ENCODE measurements around the gene CNTROB. TPM values are rescaled to one million over a fixed set of nuclear protein-coding genes. Genes with fewer than 3 reads are reported as not detected.

Gene CNTROB
- total and polyA plus RNA-seq, 12 donors = 11.8 to 85.2 (median 19.2) TPM

GRCh38 chr17:7940034-7940433, 8.0 kb downstream of the CNTROB start:
- Histone ChIP-seq H3K27ac (no peak overlapping the region), H3K36me3 (replicated peaks in 1 of 2) (peaks cover 0 to 64% of the 10 kb centered on the region in 2 donors), H3K9me3 (replicated peaks in 1 of 3) (no peaks in the 10 kb centered on the region), H3K27me3 (no peaks in the 10 kb centered on the region), H3K4me3 (no peak overlapping the region), H3K4me1 (replicated peaks in 1 of 2) (no peaks in the 10 kb centered on the region)
- intact Hi-C loops (cut with DNase I) = no loop called here
- DNase-seq = no peak
- 93 to 97% (median 97%) methylated on average over 4 of the region's 4 CpGs for WGBS, 4 donors
- TF ChIP-seq CTCF (IDR thresholded peaks at IDR 0.05) (no peak), POLR2A (IDR thresholded peaks at IDR 0.05) (no peak)

- TF ChIP-seq CTCF (IDR thresholded peaks at IDR 0.05) (no peak), POLR2A (IDR thresholded peaks at IDR 0.05) (no peak)
- Histone ChIP-seq H3K27me3 (no peaks in the 10 kb centered on the region), H3K36me3 (replicated peaks in 1 of 2) (peaks cover 0 to 72% of the 10 kb centered on the region in 2 donors), H3K9me3 (replicated peaks in 1 of 3) (no peaks in the 10 kb centered on the region), H3K4me1 (replicated peaks in 1 of 2) (no peaks in the 10 kb centered on the region), H3K4me3 (no peak overlapping the region), H3K27ac (no peak overlapping the region)
- intact Hi-C loops (cut with DNase I) = no loop called here
- 93 to 99% (median 96%) methylated on average over 6 of the region's 6 CpGs for WGBS, 4 donors
- DNase-seq = no peak
Observed at GRCh38 chr17:7940743-7941142, 8.7 kb downstream of the CNTROB start.

- Histone ChIP-seq H3K9me3 (replicated peaks in 1 of 3) (no peaks in the 10 kb centered on the region), H3K4me3 (no peak overlapping the region), H3K27ac (no peak overlapping the region), H3K27me3 (no peaks in the 10 kb centered on the region), H3K36me3 (replicated peaks in 1 of 2) (peaks cover 0 to 77% of the 10 kb centered on the region in 2 donors), H3K4me1 (replicated peaks in 1 of 2) (no peaks in the 10 kb centered on the region)
- intact Hi-C loops (cut with DNase I) = no loop called here
- TF ChIP-seq POLR2A (IDR thresholded peaks at IDR 0.05) (no peak), CTCF (IDR thresholded peaks at IDR 0.05) (no peak)
- no peak for DNase-seq
- 89 to 98% (median 93%) methylated on average over 4 to 13 of the region's 13 CpGs for WGBS, 4 donors
Observed at GRCh38 chr17:7943291-7943690, 11.3 kb downstream of the CNTROB start.

- no peaks in the 10 kb centered on the region for H3K9me3 ChIP-seq (replicated peaks in 1 of 3)
- no peaks in the 10 kb centered on the region for H3K27me3 ChIP-seq
- H3K36me3 ChIP-seq (replicated peaks in 1 of 2) = peaks cover 0 to 79% of the 10 kb centered on the region in 2 donors
- H3K27ac ChIP-seq = no peak overlapping the region
- no peaks in the 10 kb centered on the region for H3K4me1 ChIP-seq (replicated peaks in 1 of 2)
- TF ChIP-seq CTCF (IDR thresholded peaks at IDR 0.05) (no peak), POLR2A (IDR thresholded peaks at IDR 0.05) (no peak)
- no peak overlapping the region for H3K4me3 ChIP-seq
- WGBS, 4 donors = 93 to 99% (median 96%) methylated on average over 9 of the region's 9 CpGs
- no peak for DNase-seq
- intact Hi-C loops (cut with DNase I) = no loop called here
Observed at GRCh38 chr17:7944326-7944725, 12.3 kb downstream of the CNTROB start.

Measured in adrenal gland (tissue), 12 donors.